ENCODE results near the gene LTBR.

LTBR gene

DNA sequence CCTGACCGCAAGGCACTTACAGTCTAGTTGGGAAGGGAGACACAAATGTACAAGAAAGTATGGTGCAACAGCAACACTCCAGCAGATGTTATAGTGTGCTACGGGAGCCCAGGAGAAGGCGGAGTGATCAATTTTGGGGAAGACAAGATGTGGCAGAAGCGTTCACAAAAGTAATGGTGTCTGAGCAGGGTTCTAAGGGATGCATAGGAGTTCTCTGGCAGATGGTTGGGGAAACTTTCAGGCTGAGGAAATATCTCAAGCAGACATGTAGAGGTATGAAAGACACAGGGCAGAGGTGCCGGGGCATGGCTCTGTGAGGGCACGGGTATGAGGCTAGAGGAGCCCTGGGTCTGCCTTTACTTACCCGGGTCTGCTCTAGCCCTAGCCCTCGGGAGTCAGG, 37.0 kb upstream of the LTBR start:
- DNase-seq (ENCODE audit: low read depth, low spot score): no peak
- TF ChIP-seq, protein P1, sequence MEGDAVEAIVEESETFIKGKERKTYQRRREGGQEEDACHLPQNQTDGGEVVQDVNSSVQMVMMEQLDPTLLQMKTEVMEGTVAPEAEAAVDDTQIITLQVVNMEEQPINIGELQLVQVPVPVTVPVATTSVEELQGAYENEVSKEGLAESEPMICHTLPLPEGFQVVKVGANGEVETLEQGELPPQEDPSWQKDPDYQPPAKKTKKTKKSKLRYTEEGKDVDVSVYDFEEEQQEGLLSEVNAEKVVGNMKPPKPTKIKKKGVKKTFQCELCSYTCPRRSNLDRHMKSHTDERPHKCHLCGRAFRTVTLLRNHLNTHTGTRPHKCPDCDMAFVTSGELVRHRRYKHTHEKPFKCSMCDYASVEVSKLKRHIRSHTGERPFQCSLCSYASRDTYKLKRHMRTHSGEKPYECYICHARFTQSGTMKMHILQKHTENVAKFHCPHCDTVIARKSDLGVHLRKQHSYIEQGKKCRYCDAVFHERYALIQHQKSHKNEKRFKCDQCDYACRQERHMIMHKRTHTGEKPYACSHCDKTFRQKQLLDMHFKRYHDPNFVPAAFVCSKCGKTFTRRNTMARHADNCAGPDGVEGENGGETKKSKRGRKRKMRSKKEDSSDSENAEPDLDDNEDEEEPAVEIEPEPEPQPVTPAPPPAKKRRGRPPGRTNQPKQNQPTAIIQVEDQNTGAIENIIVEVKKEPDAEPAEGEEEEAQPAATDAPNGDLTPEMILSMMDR (IDR thresholded peaks at IDR 0.05; ENCODE audit: low read depth, low read length): no peak
- no peak overlapping the region for H3K4me3 ChIP-seq (ENCODE audit: low read depth, low read length)
- in situ Hi-C loops (cut with HindIII; ENCODE audit: low sequenced_read_pairs): no loop called here

DNA sequence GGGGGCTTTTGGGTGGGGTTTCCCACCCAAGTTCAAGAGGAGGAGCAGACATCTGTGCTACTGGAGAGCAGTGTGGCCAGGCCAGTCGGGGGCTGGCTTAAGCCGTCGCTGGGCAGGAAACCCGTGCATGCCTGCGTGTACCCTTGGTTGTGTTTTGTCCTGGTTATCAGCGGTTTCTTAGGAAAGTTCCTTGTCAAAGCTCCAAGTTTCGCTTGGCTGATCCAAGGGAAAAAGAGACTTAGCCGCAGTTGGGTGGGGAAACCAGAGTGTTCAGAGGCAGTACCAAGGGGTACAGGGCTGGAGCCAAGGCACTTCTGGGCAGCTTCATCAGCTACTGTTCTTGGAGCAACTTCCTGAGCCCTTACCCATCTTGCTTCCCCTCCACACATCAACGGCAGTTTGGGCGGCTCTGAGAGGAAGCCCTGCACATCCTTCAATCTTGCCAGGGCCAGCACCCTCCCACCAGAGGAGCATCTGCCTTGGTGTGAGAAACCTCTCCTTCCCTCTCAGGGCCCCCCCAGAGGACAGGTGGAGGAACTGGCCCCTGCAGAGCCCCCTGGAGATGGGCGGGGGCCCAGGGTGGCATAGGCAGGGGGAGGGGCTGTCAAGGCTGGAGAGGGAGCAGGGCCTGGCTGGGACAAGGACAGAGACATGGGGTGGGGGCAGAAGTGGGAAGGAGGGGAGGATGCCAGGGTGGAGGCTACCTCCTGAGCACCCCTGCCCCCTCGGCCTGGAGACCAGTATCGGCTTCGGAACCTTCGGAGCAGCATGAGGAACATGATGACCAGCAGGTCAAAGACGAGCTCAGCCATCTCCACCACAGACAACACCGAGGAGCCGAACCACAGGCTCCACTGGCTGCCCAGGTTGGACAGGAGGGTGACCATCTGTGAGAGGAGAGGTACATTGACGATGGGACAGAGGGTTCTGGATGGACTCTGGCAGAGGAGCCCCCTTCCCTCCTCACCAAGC, 36.3 kb upstream of the LTBR start:
- TF ChIP-seq, protein P1 (IDR thresholded peaks at IDR 0.05; ENCODE audit: low read depth, low read length): no peak
- no peak overlapping the region for H3K4me3 ChIP-seq (ENCODE audit: low read depth, low read length)
- in situ Hi-C loops (cut with HindIII; ENCODE audit: low sequenced_read_pairs): no loop called here
- peak; percentile 48 for DNase-seq (ENCODE audit: low read depth, low spot score)

DNA sequence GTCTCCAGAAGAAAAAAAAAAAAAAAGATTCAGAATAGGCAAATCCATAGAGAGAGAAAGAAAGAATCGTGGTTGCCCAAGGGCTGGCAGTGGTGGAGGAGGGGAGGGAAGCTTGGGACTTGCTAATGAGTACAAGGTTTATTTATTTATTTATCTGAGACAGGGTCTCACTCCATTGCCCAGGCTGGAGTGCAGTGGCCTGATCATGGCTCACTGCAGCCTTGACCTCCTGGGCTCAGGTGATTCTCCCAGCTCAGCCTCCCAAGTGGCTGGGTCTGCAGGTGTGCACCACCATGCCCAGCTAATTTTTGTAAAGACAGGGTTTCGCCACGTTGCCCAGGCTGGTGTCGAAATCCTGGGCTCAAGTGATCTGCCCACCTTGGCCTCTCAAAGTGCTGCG, 32.3 kb upstream of the LTBR start:
- TF ChIP-seq, protein P1 (IDR thresholded peaks at IDR 0.05; ENCODE audit: low read depth, low read length): no peak
- in situ Hi-C loops (cut with HindIII; ENCODE audit: low sequenced_read_pairs): no loop called here
- no peak overlapping the region for H3K4me3 ChIP-seq (ENCODE audit: low read depth, low read length)
- no peak for DNase-seq (ENCODE audit: low read depth, low spot score)

DNA sequence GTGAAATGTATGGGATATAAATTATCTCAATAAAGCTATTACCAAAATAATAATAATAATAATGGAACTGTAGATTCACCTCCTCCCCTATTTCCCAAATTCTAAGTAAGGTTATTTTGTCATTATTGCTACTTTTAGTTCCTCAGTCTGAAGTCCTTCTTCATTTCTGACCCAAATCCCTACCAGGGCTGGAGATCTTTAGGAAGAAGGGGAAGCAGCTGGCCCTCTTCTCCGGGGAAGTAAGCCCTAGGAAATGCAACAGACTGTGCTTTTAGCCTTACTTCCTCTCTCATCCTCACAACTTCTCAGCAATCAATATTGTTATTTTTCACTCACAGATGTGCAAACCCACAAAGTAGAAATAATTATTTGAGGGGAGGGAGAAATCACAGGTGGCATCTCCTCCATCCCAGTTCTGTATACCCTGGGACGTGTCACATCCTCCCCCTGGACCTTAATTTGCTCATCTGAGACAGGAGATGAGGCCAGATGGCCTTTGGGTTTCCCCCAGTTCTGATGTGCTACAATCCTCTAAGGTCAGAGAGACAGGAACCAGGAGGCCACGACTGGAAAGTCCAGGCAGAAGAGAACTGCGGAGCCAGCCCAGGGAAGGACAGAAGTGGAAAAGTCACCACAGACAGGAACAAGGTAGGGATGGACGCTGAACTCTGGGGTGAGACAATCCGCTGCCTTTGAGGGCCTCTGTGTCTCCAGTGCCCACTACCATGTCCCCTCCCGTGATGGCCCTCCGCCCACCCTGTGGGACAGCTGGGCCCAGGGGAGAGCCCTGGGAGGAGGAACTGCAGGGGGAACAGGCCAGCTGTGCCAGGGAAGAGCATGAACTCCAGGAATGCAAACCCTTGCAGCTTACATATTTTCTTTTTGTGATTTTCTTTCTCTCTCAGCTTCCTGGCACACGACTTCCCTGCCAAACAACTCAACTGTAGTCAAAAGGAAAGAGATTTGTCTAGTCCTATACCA, 31.5 kb upstream of the LTBR start:
- no peak overlapping the region for H3K4me3 ChIP-seq (ENCODE audit: low read depth, low read length)
- TF ChIP-seq, protein P1 (IDR thresholded peaks at IDR 0.05; ENCODE audit: low read depth, low read length): no peak
- in situ Hi-C loops (cut with HindIII; ENCODE audit: low sequenced_read_pairs): no loop called here
- no peak for DNase-seq (ENCODE audit: low read depth, low spot score)

DNA sequence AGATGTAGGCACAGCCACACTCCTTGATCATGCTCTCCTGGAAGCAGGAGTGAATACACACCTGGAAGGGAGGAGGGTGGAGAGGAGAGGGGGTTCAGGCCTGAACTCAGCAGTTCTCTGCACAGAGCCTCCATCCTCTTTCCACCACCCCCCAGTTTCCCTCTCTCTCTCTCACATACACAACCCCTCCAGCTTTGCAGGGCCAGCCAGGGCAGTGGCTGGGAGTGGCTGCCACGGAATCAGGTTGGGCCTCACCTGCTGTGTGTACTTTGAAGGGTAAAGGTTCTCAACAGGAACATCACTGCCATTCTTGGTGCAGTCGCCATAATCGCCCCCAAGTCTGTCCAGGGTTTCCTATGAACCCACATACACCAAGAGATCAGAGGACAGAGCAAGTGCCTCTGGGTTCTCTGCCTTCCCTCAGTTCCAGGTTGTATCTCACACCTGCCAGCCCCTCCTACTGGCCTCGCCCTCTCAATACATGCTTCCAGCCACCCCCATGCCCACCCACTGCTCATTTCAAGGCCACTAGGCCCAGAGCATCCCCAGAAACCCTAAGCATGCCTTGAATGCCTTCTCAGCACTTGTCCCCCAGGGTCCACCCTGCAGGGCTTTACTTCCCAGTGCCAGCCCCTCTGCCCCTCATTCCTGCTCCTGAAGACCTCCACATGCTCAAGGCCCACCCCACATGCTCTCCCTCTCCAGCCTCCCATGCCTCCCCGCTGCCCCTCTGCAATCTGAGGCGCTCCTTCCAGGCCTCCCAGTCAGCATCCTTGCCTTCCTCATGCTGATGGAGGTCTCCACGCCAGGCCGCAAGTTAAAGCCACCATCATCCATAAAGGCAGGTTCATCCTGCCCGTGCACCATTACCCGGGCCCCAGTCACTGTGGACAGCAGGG, 29.2 kb upstream of the LTBR start:
- in situ Hi-C loops (cut with HindIII; ENCODE audit: low sequenced_read_pairs): no loop called here
- no peak overlapping the region for H3K4me3 ChIP-seq (ENCODE audit: low read depth, low read length)
- TF ChIP-seq, protein P1 (IDR thresholded peaks at IDR 0.05; ENCODE audit: low read depth, low read length): no peak
- DNase-seq (ENCODE audit: low read depth, low spot score): no peak
